Right ventricle myocardium inferior (tissue), 1 donor: ENCODE measurements around the gene AGK. TPM values are rescaled to one million over a fixed set of nuclear protein-coding genes. Genes with fewer than 3 reads are reported as not detected.
"Not testable (repeated sequence)": the region's sequence is repeated elsewhere in the genome, so short reads cannot be mapped to it uniquely, and the experiment has no call there.

Source experiments
- ATAC-seq: fragments of 200-7000 bp; cut with Tn5 transposase; one replicate; pipeline ENCODE4 v1.9.1; 2020; ENCODE audit warnings: mild to moderate bottlenecking, moderate library complexity
- DNase-seq: peaks from one replicate; pipeline ENCODE4 v3.0.0; 2021; ENCODE audit errors: missing footprints
- intact Hi-C: fragments of 100-400 bp; cut with DNase I; formaldehyde crosslinking; loops from one replicate; pipeline ENCODE4 v1.11.0; 2022
- total RNA-seq: library from RNA; stranded (reverse); fragmentation: NEBNext Ultra II Directional; extraction: Animal tissue kit (Norgen Biotek cat#: 25700); gene quantifications from one replicate; pipeline ENCODE4 v1.2.1, GENCODE V29; 2021
- donor health status: DM: no; HTN: yes; CAD: no; lungs with severe emphysema.

Gene AGK
- total RNA-seq, 1 donor from 2014 or later = 28.4 TPM

- intact Hi-C loops = no loop called here
- DNase-seq (no peak), ATAC-seq (no peak)
Measured at GRCh38 chr7:141577043-141577839, 26.0 kb downstream of the AGK start.

GRCh38 chr7:141579953-141580352 is 28.7 kb downstream of the AGK start:
- DNase-seq, ATAC-seq, intact Hi-C loops: not testable (repeated sequence)

GRCh38 chr7:141582063-141582462 is 30.9 kb downstream of the AGK start:
- DNase-seq, intact Hi-C loops, ATAC-seq: not testable (repeated sequence)

- intact Hi-C loops = no loop called here
- ATAC-seq (no peak), DNase-seq (no peak)
Measured at GRCh38 chr7:141584935-141585334, 33.7 kb downstream of the AGK start.

GRCh38 chr7:141585592-141586510 is 34.6 kb downstream of the AGK start:
- no peak for ATAC-seq
- DNase-seq = no peak
- intact Hi-C loops = no loop called here

- DNase-seq = no peak
Measured at GRCh38 chr7:141586878-141587277, 35.7 kb downstream of the AGK start.

GRCh38 chr7:141587304-141587703 is 36.1 kb downstream of the AGK start:
- no peak for DNase-seq
- no peak for ATAC-seq
- intact Hi-C loops = no loop called here

More at GRCh38 chr7:141586878-141587277, 35.7 kb downstream of the AGK start:
- intact Hi-C loops = no loop called here
- ATAC-seq = no peak

- intact Hi-C loops = no loop called here
- no peak for ATAC-seq
- no peak for DNase-seq
Measured at GRCh38 chr7:141588912-141589311, 37.7 kb downstream of the AGK start.

- DNase-seq (no peak), ATAC-seq (peak; percentile 62)
- intact Hi-C loops = no loop called here
Measured at GRCh38 chr7:141590071-141590470, 38.9 kb downstream of the AGK start.

- intact Hi-C loops = no loop called here
- DNase-seq (no peak), ATAC-seq (no peak)
Measured at GRCh38 chr7:141590666-141591065, 39.5 kb downstream of the AGK start.

- ATAC-seq = no peak
- intact Hi-C loops = no loop called here
- DNase-seq = no peak
Measured at GRCh38 chr7:141593134-141593533, 41.9 kb downstream of the AGK start.

GRCh38 chr7:141597966-141598365 is 46.8 kb downstream of the AGK start:
- ATAC-seq (no peak), DNase-seq (no peak)
- intact Hi-C loops = no loop called here

GRCh38 chr7:141598408-141598807 is 47.2 kb downstream of the AGK start:
- DNase-seq (no peak), ATAC-seq (no peak)
- intact Hi-C loops = no loop called here

GRCh38 chr7:141600168-141601006 is 49.2 kb downstream of the AGK start:
- ATAC-seq = no peak
- intact Hi-C loops = no loop called here
- DNase-seq = no peak

GRCh38 chr7:141609576-141609975 is 58.4 kb downstream of the AGK start:
- DNase-seq (no peak), ATAC-seq (no peak)
- intact Hi-C loops = no loop called here

GRCh38 chr7:141610671-141611070 is 59.5 kb downstream of the AGK start:
- no peak for DNase-seq
- no peak for ATAC-seq
- intact Hi-C loops = no loop called here

- ATAC-seq (no peak), DNase-seq (no peak)
- intact Hi-C loops = no loop called here
Measured at GRCh38 chr7:141612861-141613260, 61.7 kb downstream of the AGK start.

GRCh38 chr7:141617280-141617679 is 66.1 kb downstream of the AGK start:
- ATAC-seq = no peak
- no peak for DNase-seq
- intact Hi-C loops = no loop called here

- ATAC-seq = no peak
- no peak for DNase-seq
- intact Hi-C loops = no loop called here
Measured at GRCh38 chr7:141619745-141620144, 68.5 kb downstream of the AGK start.
